Central memory CD8-positive, alpha-beta T cell (primary cell): ENCODE results near the gene RASA4.
A peak's percentile ranks its signal among the peaks of the same experiment; 100 is the strongest.
"Not testable (repeated sequence)": the region's sequence is repeated elsewhere in the genome, so short reads cannot be mapped to it uniquely, and the experiment has no call there.

Experiments used
- ATAC-seq: fragments of 150-1000 bp; cut with Tn5 transposase; replicated peaks from 2 replicates; pipeline ENCODE4 v1.10.0; 2022; ENCODE audit warnings: mild to moderate bottlenecking, moderate FRiP score, moderate number of reproducible peaks; ENCODE audit not compliant: poor library complexity, severe bottlenecking; ENCODE audit errors: extremely low read depth
- DNase-seq, 2 donors: peaks; one replicate each; pipeline ENCODE4 v3.0.0; 2021; ENCODE audit warnings: low spot score in 2 of 2
- H3K27ac Mint-ChIP-seq: one replicate; pipeline ENCODE4 v1.8.0; 2022; ENCODE audit warnings: low read depth, mild to moderate bottlenecking, moderate library complexity, mixed read lengths
- H3K27me3 Mint-ChIP-seq: one replicate; pipeline ENCODE4 v1.8.0; 2022; ENCODE audit warnings: mixed read lengths
- H3K36me3 Mint-ChIP-seq: one replicate; pipeline ENCODE4 v1.8.0; 2022; ENCODE audit warnings: mild to moderate bottlenecking, moderate library complexity, mixed read lengths; ENCODE audit not compliant: insufficient read depth
- H3K4me1 Mint-ChIP-seq: one replicate; pipeline ENCODE4 v1.8.0; 2022; ENCODE audit warnings: mixed read lengths
- H3K4me3 Mint-ChIP-seq: one replicate; pipeline ENCODE4 v1.8.0; 2022; ENCODE audit warnings: mild to moderate bottlenecking, moderate library complexity, mixed read lengths
- H3K9me3 Mint-ChIP-seq: one replicate; pipeline ENCODE4 v1.8.0; 2022; ENCODE audit warnings: mixed read lengths

The RASA4 gene

DNA sequence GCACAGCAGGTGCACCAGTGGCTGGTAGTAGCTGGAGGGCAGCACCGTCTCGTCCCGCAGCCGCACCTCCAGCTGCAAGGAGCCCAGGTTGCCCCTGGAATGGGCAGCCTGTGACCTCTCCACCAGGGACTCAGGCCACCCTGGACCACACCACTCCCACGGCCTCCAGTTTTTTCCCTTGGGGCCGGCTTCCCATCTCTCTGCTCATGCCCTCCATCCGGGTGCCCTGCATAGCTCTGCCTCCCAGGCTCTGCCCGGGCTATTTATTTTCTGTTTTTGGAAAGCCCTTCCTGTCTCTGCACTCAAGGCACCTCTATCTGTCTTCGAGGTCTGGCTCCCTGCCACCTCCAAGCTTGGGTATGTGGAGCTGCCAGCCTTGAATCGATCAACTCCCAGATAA lies 20.5 kb downstream of the RASA4 start:
- ATAC-seq, H3K27ac Mint-ChIP-seq, H3K27me3 Mint-ChIP-seq, DNase-seq, H3K4me1 Mint-ChIP-seq, H3K9me3 Mint-ChIP-seq, H3K4me3 Mint-ChIP-seq, H3K36me3 Mint-ChIP-seq: not testable (repeated sequence)

DNA sequence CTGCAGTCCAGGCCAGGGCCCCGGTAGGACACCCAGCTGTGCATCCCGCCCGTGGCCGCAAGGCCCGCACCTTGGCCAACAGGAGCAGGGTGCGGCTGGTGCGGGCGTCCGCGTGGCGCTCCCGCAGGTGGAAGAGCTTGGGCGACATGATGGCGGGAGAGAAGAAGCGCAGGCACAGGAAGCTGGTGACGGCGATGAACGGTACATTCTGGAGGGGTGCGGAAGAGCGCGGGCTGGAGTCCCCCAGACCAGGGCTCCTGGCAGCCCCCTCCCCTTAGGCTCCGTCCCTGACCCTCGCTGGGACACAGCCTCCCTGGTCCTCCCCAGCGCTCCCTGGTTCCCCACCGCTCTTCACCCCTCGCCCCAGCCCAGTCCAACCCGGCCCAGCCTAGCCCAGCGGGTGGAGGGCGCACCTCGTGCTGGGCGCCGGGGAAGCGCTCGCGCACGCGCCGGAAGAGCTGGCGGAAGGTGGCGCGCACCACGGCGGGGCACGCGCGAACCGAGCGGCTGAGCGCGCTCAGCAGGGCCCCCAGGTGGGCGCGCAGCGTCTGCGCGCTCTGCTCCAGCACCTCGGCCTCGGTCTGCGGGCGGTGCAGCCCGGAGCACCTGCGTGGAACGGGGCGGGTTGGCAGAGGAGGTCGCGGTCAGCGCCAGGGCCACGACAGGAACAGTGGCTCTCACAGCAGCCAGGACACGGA lies 22.8 kb downstream of the RASA4 start:
- peak; percentile 71 for ATAC-seq
- not testable (repeated sequence) for H3K4me1 Mint-ChIP-seq, H3K36me3 Mint-ChIP-seq, H3K27me3 Mint-ChIP-seq, H3K4me3 Mint-ChIP-seq, DNase-seq, H3K27ac Mint-ChIP-seq, H3K9me3 Mint-ChIP-seq

DNA sequence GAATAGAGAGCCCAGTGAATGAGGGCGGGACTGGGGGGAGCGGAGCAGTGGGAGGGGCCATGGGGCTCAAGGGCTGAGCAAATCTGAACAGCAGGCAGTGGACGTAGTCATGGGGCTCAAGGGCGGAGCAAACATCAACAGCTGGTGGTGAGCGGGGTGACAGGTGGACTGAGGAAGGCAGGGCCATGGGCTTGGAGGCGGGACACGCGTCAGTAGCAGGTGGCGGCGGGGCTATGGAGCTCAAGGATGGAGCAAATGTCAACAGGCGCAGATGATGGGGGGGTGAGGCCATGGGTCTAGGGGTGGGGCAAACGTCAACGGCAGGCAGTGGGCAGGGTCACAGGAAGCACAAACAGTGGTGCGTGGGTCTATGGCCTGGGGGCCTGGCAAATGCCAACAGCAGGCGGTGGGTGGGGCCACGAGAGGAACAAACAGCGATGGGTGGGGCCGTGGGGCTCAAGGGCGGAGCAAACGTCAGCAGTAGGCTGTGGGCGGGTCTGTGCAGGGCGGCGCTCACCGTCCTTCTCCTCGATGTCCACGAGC lies 24.0 kb downstream of the RASA4 start:
- not testable (repeated sequence) for H3K9me3 Mint-ChIP-seq, H3K4me1 Mint-ChIP-seq, H3K4me3 Mint-ChIP-seq, H3K27ac Mint-ChIP-seq, H3K36me3 Mint-ChIP-seq, H3K27me3 Mint-ChIP-seq
- DNase-seq = peak in 1 of 2 donors; percentile 34
- peak; percentile 64 for ATAC-seq

DNA sequence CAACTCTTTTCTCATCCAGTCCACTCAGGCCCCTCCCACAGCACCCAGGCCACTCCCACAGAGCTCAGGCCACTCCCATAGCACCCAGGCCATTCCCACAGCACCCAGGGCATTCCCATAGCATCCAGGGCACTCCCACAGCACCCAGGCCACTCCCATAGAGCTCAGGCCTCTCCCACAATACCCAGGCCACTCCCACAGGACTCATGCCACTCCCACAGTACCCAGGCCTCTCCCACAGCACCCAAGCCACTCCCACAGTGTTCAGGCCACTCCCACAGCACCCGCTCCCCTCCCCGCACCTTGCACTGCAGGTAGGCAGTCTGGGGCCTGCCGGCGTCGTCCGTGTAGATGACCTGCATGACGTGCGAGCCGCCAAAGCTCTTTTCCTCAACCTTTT lies 26.7 kb downstream of the RASA4 start:
- ATAC-seq = peak; percentile 9
- H3K36me3 Mint-ChIP-seq, H3K27ac Mint-ChIP-seq, H3K9me3 Mint-ChIP-seq, H3K4me1 Mint-ChIP-seq, H3K27me3 Mint-ChIP-seq, DNase-seq, H3K4me3 Mint-ChIP-seq: not testable (repeated sequence)

DNA sequence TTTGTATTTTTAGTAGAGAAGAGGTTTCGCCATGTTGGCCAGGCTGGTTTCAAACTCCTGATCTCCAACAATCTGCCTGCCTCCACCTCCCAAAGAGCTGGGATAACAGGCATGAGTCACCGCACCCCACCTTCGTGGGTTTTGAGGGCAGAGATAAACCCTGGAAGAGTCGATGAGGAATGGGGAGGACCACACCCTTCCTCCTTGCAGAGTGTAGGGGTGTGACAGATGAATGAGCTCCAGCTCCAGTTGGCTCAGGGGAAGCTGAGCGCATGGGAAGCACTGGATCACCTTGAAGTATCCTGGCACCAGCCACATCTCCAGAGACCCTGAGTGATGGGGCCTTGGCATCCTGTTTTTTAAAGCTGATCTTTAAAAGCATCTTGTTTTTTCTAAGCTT lies 33.1 kb downstream of the RASA4 start:
- not testable (repeated sequence) for H3K4me1 Mint-ChIP-seq, H3K9me3 Mint-ChIP-seq, H3K27me3 Mint-ChIP-seq, ATAC-seq, H3K27ac Mint-ChIP-seq, H3K4me3 Mint-ChIP-seq, DNase-seq, H3K36me3 Mint-ChIP-seq

DNA sequence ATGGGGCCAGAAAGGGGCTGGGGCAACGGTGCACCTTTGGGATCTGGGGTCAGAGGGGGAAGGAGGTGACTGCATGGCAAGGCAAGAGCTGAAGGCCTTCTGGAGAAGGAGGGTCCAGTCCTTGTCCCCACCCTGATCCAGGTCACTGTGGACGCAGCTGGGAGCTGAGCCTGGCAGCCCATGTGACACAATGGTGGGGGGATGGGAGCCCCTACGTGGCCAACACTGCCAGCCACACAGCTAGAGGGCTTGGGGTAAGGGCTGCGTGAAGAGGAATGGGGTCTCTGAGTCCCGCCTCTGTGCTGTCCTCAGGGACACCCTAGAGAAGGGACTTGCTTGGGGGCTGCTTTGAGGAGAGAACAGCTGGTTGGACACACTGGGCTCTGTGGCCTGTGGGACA lies 34.8 kb downstream of the RASA4 start:
- ATAC-seq, H3K27me3 Mint-ChIP-seq, H3K9me3 Mint-ChIP-seq, DNase-seq, H3K4me3 Mint-ChIP-seq, H3K27ac Mint-ChIP-seq, H3K4me1 Mint-ChIP-seq, H3K36me3 Mint-ChIP-seq: not testable (repeated sequence)

DNA sequence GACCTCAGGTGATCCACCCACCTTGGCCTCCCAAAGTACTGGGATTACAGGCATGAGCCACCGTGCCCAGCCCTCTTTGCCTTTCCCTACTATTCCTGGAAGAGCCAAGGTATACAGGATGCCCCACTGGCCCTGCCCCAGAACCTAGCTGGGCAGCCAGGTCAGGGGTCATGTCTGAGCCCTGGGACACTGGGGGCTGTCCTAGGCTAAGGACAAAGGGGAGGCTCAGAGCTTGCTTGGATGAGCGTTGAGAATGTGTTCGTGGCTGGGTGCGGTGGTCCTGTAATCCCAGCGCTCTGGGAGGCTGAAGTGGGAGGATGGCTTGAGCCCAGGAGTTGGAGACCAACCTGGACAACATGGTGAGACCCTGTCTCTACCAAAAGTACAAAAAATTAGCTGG lies 38.1 kb downstream of the RASA4 start:
- not testable (repeated sequence) for H3K27me3 Mint-ChIP-seq, H3K9me3 Mint-ChIP-seq, H3K27ac Mint-ChIP-seq, H3K36me3 Mint-ChIP-seq, H3K4me3 Mint-ChIP-seq, ATAC-seq, DNase-seq, H3K4me1 Mint-ChIP-seq

DNA sequence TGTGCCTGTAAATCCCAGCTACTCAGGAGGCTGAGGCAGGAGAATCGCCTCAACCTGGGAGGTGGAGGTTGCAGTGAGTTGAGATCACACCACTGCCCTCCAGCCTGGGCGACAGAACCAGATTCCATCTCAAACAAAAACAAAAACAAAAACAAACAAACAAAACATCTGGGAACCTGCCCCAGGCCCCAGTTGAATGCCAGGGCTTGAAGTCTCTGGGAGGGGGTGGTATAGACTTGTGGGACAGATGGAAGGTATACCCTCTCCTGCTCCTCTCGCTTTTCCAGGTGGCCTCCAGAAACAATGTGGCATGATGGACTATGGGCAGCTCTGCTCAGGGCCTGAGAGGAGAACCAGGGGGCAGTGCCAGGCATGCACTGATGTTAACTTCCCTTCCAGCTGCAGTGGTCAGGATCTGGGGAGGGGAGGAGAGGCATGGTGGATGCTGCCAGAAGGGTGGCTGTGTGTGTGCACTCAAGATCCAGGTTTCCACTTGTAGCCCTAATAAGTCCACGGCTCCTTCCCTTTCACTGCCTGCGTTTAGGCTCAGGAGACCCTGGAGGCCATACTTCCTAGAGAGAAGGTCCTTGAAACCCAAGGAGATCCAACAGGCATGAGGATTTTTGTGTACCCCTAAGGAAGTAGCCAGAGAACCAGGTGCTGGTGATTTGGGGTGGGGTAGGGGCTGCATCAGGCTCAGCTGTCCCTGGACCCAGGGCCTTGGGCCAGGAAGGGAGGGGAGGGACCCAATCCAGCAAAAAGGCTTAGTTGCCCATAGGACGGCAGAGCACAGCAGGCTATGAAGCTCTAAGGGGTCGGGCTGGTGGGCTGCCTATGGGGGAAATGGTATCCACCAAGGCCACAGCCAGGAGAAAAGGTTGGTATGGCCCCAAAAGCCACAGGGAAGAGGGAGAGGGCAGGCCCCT lies 39.0 kb downstream of the RASA4 start:
- H3K36me3 Mint-ChIP-seq, DNase-seq, H3K27ac Mint-ChIP-seq, H3K4me1 Mint-ChIP-seq, H3K4me3 Mint-ChIP-seq, H3K27me3 Mint-ChIP-seq, H3K9me3 Mint-ChIP-seq, ATAC-seq: not testable (repeated sequence)

DNA sequence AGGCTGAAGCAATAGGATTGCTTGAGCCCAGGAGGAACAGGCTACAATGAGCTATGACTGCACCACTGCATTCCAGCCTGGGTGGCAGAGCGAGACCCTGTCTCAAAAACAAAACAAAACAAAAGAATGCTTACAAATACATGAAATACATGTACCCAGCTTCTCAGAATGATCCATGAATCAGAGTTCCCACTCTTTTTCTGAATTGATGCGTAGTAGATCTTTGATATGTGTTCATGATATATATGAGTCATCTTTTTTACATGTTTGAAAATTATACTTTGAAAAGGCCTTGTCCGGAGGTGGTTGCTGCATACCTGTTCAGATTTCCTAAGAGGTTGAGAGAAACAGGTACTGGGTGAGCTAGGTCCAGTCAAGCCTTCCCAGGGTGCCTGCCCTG lies 40.2 kb downstream of the RASA4 start:
- not testable (repeated sequence) for H3K4me1 Mint-ChIP-seq, H3K27ac Mint-ChIP-seq, H3K27me3 Mint-ChIP-seq, ATAC-seq, DNase-seq, H3K36me3 Mint-ChIP-seq, H3K9me3 Mint-ChIP-seq, H3K4me3 Mint-ChIP-seq

DNA sequence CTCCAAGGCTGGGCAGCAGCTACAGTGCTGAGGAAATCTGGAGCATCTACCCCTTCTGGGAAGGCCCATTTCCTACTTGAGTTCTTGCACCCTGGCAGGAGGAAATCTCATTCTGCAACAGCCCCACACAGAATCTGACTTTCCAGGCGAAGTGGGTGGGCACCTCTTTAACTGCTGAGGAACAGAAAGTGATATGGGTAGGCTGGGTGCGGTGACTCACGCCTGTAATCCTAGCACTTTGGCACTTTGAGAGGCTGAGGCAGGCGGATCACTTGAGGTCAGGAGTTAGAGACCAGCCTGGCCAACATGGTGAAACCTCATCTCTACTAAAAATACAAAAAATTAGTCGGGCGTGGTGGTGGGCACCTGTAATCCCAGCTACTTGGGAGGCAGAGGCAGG lies 41.9 kb downstream of the RASA4 start:
- H3K4me1 Mint-ChIP-seq, H3K27ac Mint-ChIP-seq, H3K9me3 Mint-ChIP-seq: not testable (repeated sequence)

DNA sequence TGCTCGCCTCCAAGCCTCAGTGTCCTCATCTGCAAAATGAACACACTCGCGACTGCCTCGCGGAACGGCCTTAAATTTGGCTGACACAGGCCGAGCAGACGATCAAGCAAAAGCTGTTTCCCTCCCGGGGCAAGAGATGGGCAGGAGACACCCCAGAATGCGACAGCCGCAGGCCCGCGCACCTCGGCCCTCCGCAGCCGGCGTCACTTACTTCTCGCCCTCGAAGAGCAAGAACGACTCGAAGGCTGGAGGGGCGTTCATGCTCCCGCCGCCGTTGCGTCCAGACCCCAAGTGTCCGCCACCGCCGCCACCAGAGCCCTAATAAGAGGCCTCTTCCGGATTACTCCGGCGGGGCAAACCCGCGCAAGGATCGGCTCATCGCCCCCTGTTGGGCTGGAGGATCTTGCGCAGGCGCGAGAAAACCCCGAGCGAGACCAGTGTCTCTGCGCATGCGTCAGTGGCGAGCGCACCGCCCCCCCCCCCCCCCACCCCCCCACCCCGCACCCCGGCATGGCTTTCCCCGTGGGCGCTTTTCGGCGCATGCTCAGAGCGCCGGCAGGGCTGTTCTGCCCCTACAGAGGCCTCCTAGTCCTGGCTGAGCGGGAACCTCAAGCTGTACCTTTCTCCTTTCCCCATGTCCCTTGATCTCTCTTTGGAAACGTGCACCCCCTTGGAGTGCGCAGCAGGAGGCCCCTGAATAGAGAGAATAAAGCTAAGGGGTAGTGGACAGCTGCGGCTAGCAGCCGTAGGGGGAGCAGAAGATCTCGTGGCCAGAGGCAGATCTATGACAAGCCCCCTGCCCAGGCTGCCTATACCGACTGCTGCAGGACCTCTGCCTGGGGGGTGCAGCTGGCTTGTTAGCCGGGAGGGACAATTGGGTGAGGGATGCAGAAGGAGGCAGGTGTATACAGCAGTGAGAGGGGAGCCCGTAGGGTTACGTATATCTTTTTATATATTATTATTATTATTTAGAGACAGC lies 44.0 kb downstream of the RASA4 start, which contains the start of gene POLR2J3:
TSS of gene POLR2J3 (minus strand) at position 323 of the 979 bp plus-strand sequence. CDS start at position 261, 62 bp downstream.
- Mint-ChIP-seq H3K27ac (peak within 1 kb of the TSS; percentile 85), H3K4me3 (peak within 1 kb of the TSS; percentile 85)
- H3K27me3 Mint-ChIP-seq, H3K4me1 Mint-ChIP-seq, H3K36me3 Mint-ChIP-seq, H3K9me3 Mint-ChIP-seq: not testable (repeated sequence)
- ATAC-seq (peak; percentile 91), DNase-seq (peak; percentile 100)

More for the DNA sequence above, 41.9 kb downstream of the RASA4 start:
- not testable (repeated sequence) for DNase-seq, H3K27me3 Mint-ChIP-seq, H3K4me3 Mint-ChIP-seq, H3K36me3 Mint-ChIP-seq, ATAC-seq

DNA sequence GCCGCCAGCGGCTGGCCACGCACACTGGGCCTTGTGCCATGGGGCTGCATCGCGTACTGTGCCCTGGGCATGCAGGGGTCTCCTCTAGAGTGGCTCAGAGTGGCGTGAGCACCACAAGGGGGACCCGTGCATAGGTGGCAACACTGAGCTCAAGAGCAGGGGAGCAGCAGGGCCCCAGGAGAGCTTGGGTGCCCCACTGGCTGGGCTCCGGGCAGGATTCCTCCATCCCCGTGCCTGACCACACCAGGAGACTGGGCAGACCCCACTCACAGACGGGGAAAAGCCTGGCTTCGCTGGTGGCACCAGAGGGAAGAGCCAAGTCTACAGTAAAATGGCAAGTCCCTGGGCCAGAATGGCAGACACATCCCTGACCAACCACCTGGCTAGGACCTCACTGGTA lies 47.9 kb downstream of the RASA4 start:
- not testable (repeated sequence) for H3K9me3 Mint-ChIP-seq, H3K4me3 Mint-ChIP-seq, H3K4me1 Mint-ChIP-seq, H3K27me3 Mint-ChIP-seq, DNase-seq, H3K27ac Mint-ChIP-seq, ATAC-seq
- peaks cover 12% of the 10 kb centered on the region for H3K36me3 Mint-ChIP-seq
